Stimulated activated CD4-positive, alpha-beta T cell treated with anti-CD3 and anti-CD28 coated beads, Interleukin-12 subunit alpha, Interleukin-12 subunit beta, amount 100 ng/mL, for 4 hours (primary cell): ENCODE data around the gene SMYD3.

Source experiments
- DNase-seq: peaks from one replicate; pipeline ENCODE4 v3.0.0-alpha.2; 2020

The SMYD3 gene

DNA sequence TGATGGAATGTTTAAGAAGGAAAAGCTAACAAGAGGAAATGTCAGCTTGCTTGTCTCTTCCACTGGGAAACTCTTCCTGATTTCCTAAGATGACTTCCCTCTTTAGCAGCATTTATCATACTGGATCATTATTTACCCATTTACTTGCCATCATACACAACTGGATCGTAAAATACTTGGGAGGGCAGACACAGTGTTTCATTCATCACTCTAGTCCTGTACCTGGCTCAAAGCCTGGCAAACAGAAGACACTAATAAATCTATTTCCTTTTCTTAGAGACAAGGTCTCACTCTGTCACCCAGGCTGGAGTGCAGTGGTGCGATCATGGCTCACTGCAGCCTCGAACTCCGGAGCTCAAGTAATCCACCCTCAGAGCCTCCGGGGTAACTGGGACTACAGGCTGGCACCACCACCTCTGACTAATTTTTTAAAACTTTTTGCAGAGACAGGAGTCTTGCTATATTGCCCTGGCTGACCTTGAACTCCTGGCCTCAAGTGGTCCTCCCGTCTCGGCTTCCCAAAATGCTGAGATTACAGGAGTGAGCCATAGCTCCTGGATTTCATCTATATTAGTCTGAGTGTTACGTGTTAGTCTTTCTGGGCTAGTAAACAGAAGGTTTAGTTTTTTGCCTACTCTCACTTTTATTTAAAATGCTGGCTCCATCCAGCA lies 574.6 kb downstream of the SMYD3 start:
- no peak for DNase-seq

DNA sequence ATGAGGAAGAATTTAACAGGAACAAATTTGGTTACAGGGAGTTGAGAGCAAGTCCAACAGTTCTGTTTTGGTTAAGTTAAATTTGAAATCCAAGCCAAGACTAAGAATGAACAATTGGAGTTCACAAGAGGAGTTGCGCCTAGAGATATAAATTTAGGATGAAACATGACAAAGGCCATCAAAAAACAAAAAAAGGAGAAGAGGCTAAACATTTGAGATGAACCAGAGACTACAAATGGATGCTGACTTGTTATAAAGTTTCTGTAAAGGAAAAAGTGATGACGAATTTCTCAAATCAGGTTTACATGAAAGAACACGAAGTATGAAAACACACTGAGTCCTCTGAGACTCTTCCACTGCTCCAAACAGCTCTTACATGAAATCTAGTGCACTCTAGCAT lies 575.6 kb downstream of the SMYD3 start:
- DNase-seq, result no peak

DNA sequence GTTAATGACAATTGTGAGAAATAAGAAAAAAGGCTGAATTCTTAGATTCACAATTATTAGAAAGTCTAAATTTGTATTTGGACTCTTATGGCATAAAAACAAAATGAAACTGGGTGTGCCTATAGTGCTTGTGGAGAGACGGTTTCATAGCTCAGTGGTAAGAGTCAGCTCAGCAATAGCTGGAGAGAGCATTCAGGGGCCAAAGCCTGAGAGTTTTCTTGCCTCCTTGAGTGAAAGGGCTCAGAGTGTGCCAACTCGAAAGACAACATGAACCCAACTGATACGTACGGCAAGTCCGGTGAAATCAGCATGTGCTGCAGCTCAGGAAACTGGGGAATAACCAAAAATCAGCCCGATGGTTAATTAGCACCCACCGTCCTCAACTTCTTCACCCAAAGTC lies 577.9 kb downstream of the SMYD3 start:
- no peak for DNase-seq

DNA sequence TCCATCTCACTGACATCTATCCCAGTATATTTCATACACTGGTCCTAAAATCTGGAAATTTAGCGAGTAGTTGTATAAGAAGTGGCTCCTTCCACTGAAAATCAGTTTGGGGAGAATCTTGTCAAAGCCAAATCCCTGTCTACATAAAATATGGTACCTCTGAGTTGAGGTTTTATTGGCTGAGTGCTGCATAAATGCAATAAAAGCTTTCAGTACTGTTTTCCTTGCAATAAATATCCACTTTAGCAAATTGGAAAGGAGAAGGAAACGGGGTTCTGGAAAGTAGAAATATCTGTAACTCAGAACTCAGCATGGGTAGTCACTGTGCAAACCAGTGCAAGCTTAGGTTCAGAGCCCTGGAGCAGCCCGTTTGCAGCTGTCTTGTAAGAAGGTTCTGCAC lies 580.2 kb downstream of the SMYD3 start:
- no peak for DNase-seq

DNA sequence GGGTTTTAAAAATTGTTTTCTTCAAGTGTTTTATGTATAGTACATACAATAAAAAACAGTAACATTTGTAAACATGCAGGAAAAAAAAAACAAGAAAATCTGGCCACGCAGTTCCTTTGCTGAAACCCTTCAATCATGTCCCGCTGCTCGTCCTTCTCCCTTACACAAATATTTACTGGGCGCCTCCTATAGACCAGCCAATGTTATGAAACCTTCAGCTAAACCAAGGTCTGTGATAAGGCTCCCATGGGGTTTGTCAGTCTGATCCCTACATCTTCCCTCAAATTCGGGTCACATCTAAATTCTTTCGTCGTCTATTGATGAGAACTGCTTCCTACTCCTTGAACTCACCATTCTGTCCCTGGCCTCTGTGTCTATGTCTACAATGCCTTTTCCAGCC lies 583.9 kb downstream of the SMYD3 start:
- no peak for DNase-seq

DNA sequence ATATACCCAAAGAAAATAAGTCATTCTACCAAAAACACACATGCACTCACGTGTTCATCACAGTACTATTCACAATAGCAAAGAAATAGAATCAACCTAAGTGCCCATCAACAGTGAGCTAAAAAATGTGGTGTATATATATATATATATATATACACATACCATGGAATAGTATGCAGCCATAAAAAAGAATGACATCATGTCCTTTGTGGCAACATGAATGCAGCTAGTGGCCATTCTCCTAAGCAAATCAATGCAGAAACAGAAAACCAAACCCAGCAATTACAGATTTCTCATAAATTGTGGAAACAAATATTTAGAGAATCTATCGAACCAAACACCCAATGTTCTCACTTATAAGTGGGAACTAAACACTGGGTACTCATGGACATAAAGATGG lies 585.7 kb downstream of the SMYD3 start:
- DNase-seq, result no peak

DNA sequence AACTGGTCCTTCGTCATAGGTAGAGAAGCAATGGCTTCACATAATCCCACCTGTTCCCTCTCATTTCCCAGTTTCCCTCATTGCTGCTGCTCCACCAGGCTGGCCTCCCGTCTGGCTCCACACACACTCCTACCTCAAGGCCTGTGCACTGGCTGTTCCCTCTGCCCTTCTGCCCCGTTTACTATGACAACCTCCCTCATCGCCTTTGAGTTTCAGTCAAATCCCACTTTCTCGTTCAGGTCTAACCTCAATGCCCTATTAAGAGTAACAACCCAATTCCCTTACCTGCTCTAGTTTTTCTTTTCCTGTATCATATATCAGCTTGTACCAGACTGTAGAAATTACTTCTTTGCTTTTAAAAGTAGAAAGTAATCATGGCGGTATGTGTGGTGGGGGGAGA lies 589.7 kb downstream of the SMYD3 start:
- DNase-seq, result no peak

DNA sequence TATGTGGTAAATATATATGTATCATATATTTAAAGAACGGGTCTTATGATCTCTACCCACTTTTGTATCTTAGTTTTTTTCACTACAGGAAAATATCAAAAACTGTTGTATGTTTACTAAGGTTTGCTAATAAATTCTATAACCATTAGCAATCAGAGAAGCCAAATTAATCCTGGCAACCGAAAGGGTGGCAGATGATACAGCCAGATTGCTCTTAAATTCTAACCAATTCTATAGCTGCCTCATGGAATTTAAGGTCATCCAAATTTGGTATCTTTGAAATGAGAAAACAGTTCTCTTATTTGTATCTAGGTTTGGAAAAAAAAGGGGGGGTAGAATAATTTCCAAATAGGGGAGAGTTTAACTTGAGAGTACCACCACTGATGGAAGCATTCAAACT lies 591.2 kb downstream of the SMYD3 start:
- DNase-seq, result no peak

DNA sequence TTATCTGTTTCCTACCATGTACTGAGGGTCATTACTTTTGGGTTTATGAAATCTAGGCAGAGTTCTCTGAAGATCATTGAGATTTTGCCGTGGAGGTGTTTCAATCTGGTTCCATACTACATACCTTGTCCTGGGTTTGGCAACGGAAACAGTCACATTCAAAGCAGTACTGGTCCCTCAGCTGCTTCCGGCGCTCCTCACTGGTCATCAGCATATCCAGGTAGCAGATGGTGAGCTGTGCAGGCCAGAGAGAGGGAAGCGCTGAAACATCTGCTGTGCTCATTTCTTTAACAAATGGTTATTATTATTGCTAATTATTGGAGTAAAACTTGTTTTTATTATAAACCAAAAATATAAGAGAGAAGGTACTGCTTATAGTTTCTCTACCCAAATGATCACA lies 591.7 kb downstream of the SMYD3 start:
- no peak for DNase-seq

DNA sequence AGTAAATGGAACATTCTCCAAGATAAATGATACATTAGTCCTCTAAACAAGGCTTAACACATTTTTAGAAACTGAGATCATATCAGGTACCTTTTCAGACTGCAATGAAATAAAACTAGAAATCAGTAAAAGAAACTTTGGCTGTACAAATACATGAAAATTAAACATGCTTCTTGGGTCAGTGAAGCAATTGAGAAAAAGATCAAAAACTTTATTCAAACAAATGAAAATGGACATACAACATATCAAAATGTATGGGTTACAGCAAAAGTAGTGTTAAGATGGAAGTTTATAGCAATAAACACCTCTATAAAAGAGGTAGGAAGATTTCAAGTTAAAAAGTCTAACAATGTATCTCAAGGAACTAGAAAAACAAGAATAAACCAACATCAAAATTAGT lies 598.5 kb downstream of the SMYD3 start:
- DNase-seq, result no peak

DNA sequence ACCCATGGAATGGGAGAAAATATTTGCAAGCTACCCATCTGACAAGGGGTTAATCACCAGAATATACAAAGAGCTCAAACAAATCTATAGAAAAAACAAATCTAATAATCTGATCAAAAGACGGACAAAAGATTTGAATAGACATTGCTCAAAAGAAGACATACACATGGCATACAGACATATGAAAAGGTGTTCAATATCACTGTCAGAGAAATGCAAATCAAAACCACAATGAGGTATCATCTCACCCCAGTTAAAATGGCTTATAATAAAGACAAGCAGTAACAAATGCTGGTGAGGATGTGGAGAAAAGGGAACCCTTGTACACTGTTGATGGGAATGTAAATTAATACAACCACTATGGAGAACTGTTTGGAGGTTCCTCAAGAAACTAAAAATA lies 600.9 kb downstream of the SMYD3 start:
- DNase-seq, result no peak

DNA sequence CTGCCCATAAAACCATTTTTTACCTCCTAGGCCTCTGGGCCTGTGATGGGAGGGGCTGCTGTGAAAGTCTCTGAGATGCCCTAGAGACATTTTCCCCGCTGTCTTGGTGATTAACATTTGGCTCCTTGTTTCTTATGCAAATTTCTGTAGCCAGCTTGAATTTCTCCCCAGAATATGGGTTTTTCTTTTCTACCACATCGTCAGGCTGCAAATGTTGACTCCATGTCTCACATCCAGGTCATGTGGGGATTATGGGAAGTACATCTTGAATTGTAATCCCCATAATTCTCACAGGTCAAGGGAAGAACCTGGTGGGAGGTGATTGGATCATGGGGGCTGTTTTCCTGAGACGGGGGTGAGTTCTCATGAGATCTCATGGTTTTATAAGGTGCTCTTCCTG lies 603.2 kb downstream of the SMYD3 start:
- DNase-seq, result no peak

DNA sequence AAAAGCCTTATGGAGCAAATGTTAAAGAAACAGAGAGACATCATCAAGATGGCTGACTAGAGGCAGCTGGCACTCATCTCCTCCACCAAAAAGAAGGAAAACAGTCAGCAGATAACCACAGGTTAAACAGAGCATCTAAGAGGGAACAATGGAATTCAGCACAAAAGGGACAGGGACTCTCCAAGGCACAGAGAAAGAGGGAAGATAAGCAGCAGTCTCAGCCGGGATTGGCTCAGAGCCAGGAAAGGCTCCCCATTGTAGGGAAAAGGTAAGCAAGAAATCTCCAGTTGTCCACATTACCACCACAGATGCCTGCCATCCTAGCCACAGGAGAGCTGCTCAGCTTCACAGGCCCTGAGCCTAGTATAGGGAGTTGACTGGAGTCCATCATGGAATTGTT lies 605.5 kb downstream of the SMYD3 start:
- no peak for DNase-seq

DNA sequence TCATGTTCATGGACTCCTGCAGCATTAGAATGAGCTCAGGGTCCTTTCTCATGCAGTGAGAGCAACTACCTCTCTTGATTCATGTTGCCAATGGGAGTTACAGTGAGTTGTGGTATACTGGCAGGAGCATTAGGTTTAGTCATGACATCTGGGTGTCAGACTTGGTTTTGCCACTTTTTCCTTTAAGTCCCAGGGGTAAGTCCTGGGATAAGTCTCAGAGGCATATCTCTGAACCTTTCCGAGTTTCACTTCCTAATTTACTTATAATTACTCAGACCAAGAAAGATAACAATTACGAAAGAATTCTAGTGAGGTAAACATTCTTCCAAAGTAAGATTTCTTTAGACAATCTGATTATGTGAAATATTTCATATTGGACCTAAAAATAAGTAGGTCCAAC lies 606.0 kb downstream of the SMYD3 start:
- no peak for DNase-seq

DNA sequence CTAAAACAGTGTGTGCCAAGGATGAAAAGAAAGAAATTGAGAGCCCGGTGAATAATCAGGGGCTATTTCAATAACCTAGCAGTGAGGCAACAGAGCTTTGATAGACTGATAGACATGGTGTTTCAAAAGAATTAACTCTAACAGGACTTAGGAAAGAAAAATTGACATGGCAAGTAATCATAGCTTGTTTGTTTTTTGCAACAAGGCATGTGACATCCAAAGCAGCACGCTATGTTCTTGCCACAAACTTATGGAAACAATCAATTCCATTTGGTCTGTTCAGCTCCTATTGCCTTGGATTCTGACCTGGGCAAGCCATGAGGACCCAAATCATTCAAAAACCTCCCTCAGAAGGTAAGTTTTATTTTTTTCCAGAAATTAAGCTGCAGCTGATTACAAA lies 608.5 kb downstream of the SMYD3 start:
- DNase-seq, result no peak

DNA sequence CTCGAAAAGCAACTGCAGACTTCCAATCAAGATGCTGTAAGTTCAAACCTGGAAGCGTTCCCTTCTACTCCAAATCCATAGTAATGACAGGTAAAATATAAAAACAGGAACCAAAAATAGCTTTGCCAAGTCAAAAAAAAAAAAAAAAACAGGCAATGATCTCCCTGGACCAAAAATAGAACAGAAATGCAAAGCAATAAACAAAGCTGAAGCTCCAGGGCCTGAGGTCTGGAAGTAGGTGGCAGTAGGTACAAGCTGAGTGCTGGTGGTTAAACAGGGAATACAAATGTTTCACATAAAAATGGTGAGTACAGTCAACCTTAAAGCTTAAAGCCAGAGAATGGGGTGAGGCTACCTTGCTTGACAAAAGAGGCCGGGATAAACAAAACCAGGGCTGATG lies 610.8 kb downstream of the SMYD3 start:
- no peak for DNase-seq

DNA sequence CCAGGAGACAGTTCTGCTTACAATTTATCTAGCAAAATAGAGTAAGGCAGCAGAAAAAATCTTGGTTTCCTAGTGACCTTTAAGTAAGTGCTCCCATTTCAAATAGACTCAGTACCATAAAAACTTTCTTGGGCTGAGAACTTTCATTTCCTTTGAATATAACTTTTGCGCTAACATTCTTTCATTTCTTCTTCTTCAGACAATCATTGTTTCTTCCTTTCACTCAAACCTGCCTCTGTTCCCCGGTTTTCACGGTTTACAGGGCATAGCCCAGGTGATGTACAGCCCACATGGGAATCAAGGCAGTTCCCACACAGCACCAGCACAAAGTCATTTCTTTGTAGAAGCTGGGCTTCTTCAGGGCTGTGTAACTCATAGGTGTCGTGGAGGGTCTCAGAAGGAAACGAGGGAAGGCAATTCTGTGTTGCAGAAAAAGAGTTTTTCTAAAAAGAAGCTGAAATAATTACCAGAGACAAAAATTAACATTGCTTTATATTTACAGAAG lies 611.6 kb downstream of the SMYD3 start:
- no peak for DNase-seq

DNA sequence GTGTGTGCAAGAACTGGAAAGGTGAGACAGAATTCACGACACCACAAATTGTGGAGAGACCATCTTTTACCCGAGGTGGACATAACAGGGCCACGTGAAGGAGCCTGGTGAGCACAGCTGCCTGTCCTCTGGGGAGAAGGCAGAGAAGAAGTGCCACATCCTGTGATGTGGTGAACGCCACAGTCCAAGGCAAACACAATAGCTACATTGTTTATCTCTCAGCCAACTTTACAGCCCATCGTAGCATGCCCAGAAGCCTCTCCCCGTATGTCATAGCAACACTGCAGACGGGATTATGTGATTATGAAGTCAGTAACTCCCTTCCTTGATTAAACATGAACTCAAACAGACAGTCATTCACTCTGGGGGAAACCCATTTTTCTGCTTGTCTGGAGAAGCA lies 612.2 kb downstream of the SMYD3 start:
- DNase-seq, result no peak

DNA sequence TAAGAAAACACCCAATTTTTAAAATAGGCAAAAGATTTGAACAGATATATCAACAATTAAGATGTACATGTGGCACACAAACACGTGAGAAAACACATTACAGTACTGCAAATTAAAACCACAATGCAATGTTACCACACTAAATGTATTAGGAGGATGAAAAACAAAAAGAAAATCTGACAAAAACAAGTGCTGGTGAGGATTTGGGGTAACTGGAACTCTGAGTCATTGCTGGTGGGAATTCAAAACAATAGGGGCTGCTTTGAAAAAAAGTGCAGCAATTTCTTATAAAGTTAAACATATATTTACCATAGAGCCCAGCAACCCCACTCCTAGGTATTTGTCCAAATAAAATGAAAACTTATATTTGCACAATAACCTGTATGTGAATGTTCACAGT lies 614.1 kb downstream of the SMYD3 start:
- no peak for DNase-seq

DNA sequence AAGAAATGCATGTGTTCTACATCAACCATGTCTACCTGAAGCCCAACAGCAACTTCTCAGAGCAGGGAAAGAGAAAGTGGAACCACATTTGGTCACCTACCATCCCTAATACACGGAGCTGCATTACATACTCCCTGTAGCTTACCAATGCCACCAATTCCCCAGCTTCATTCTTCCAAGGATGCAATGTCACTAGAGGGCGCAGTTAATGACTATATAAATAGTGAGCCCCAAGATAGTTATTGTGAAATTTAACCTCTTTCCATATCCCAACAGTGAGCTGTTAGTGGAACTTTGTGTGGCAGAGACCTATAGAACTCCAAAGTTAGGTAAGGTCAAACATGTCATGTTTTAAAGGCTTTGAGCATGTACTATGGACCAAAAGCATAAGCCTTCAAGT lies 618.3 kb downstream of the SMYD3 start:
- DNase-seq, result no peak

DNA sequence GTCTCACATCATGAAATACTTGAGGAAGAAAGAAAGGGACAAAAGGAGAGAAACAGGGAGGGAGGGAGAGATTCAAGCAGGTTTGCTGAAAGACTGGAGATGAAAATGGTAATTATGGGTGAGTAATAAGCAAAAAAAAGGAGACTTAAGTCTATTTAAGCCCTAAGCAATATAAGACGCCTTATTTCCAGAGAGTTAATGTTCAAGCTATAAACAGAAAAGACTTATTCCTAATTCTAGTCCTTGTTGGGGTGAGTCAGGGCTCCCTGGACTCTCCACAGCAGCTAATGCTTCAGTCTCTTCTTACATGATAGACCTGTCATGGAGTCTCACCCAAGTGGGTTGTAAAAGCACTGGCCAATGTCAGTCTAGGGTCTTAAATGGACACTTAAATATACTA lies 619.2 kb downstream of the SMYD3 start:
- DNase-seq, result no peak

DNA sequence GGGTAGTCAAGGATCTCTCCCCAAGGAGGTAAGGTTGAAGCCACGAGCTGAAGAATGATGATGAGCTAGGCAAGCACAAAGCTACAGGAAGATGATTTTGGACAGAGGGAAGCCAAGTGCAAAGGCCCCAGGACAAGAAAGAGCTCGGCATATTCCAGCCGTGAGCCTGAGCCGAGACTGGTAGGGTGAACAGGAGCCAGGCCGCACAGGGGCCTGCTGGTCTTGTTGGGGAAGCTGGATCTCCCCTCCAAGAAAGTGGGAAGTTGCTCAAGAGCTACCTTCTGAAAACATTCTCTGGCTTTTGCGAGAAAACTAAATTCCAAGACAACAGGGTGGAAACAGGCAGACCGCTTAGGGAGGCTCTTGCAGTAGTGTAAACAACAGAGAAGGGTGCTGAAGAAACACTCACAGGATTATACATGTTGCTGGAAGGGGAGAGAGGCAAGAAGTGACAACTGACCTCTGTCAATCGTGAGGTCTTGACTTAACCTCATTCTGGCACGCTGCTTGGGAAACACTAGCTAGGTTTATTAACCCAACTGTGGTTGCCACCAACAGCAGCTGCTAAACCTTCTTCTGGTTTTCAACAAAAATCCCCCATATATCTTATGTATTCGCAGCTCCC lies 625.2 kb downstream of the SMYD3 start:
- DNase-seq, result no peak

DNA sequence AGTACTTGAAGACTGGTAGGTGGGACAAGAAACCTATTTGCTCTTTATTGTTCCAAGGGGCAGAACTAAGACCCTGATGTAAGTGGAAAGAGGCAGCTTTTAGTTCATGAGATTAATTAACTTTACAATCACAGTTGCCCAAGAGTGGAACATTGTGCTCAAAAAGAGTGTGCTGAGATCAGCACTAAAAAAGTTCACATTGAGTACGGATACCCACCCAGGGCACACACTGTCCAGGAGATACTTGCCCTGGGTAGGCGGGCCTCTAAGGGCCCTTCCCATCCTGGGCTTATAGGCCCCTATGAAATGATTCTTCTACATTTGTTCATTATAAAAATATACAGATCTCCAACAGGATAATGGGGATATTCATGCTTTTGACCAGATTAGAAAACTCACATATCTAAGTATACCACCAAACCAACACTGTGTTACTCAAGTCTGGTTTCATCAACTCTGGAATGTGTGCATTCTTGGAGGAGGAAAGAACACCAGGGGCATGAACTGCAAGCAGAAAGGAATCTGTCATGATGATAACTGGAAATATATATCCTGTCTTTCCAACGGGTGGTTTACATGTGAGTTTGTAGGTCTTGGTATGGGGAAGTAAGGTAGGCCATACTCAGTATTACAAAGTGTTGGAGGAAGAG lies 626.2 kb downstream of the SMYD3 start:
- no peak for DNase-seq

DNA sequence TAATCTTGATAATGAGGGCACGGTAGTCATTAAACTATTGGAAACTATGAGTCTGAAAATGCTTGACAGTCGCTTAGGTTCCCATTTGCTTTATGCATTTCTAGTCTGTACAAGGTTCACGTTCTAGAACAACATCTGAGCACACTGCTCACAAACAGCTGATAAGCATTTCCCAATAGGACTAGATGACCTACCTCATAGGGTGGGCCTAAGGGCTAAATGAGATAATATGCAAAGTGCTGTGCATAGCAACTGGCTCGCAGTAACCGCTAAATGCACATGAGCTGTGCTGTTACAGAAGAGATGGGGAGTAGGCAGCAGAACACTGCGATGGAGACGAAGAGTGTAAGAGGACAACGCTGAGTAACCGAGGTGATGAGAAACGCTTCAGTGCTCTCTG lies 628.0 kb downstream of the SMYD3 start:
- DNase-seq, result no peak

DNA sequence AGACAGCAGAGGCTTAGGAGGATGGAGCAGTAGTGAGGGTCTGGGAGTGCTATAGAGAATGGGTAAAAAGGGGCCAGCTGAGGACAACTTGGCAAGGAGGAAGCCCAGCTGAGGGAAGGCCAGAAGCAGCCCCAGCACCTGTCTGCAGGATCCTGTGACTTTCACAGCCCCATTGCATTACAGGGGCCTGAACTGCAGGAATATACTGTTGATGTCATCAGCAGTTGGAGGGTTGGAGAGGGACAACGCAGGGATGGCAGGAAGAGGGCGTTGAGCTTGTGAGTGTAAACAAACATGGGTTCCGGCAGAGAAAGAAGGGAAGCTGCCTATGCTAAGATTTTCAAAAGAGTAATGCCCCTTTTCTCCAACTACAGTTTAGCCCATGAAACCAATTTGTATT lies 628.5 kb downstream of the SMYD3 start:
- DNase-seq, result no peak
